GM21717 (cell line): Measurements from ENCODE around the gene SMIM9.
"Not testable (repeated sequence)": the region's sequence is repeated elsewhere in the genome, so short reads cannot be mapped to it uniquely, and the experiment has no call there.

Experiments
- ATAC-seq: cut with Tn5 transposase; IDR thresholded peaks from one replicate; pipeline ENCODE4 v1.9.1; 2021; ENCODE audit warnings: mild to moderate bottlenecking, moderate library complexity; ENCODE audit not compliant: unreplicated experiment

The SMIM9 gene

GRCh38 chrX:154816326-154816898 lies 18.1 kb downstream of the SMIM9 start:
- ATAC-seq = not testable (repeated sequence)

GRCh38 chrX:154815274-154815818 lies 19.1 kb downstream of the SMIM9 start:
- ATAC-seq = no peak

- no peak for ATAC-seq
These were observed 20.7 kb downstream of the SMIM9 start for GRCh38 chrX:154813801-154814200.

GRCh38 chrX:154812341-154813101 lies 21.9 kb downstream of the SMIM9 start:
- ATAC-seq = no peak

GRCh38 chrX:154809939-154810665 lies 24.4 kb downstream of the SMIM9 start:
- no peak for ATAC-seq

- no peak for ATAC-seq
These were observed 27.5 kb downstream of the SMIM9 start for GRCh38 chrX:154806837-154807501.

GRCh38 chrX:154805696-154806091 lies 28.8 kb downstream of the SMIM9 start:
- ATAC-seq = no peak

GRCh38 chrX:154804957-154805695 lies 29.3 kb downstream of the SMIM9 start, which contains the start of gene MPP1:
TSS of gene MPP1 (minus strand) at chrX:154805485. CDS start at chrX:154805373, 112 bp downstream.
- ATAC-seq = peak; percentile 91

GRCh38 chrX:154804261-154804956 lies 30.1 kb downstream of the SMIM9 start:
- ATAC-seq = no peak

GRCh38 chrX:154802947-154803346 lies 31.5 kb downstream of the SMIM9 start:
- no peak for ATAC-seq

GRCh38 chrX:154800478-154801210 lies 33.8 kb downstream of the SMIM9 start:
- no peak for ATAC-seq

- ATAC-seq = no peak
These were observed 34.7 kb downstream of the SMIM9 start for GRCh38 chrX:154799556-154800348.

- ATAC-seq = no peak
These were observed 37.5 kb downstream of the SMIM9 start for GRCh38 chrX:154797006-154797405.

- ATAC-seq = no peak
These were observed 39.4 kb downstream of the SMIM9 start for GRCh38 chrX:154795016-154795415.

GRCh38 chrX:154793084-154793795 lies 41.2 kb downstream of the SMIM9 start:
- ATAC-seq = no peak

- ATAC-seq = no peak
These were observed 42.5 kb downstream of the SMIM9 start for GRCh38 chrX:154791939-154792338.

- no peak for ATAC-seq
These were observed 43.0 kb downstream of the SMIM9 start for GRCh38 chrX:154791467-154791866.

- ATAC-seq = no peak
These were observed 48.7 kb downstream of the SMIM9 start for GRCh38 chrX:154785716-154786115.
